GM12878 (cell line): Measurements from ENCODE around the gene SEC61A1. TPM values are rescaled to one million over a fixed set of nuclear protein-coding genes. Genes with fewer than 3 reads are reported as not detected.

Source experiments
- ATAC-seq: fragments of 200-7000 bp; cut with Tn5 transposase; 3 replicates; pipeline ENCODE4 v1.9.1; 2020; ENCODE audit warnings: mild to moderate bottlenecking, moderate library complexity
- BruUV-seq: library from RNA; stranded (reverse); fragments of 400-500 nt; replicated peaks from 2 replicates; lab custom pipeline; 2021; lab: Mats Ljungman, UMichigan
- CTCF ChIA-PET: fragments of 300-600 bp; sonication (Branson Sonifier 250); formaldehyde crosslinking; extraction: SDS; loops from one replicate; lab custom pipeline; 2021; ENCODE audit warnings: inconsistent platforms; lab: Yijun Ruan, JAX
- POLR2A ChIA-PET: fragments of 350-600 bp; formaldehyde crosslinking; extraction: SDS; loops from one replicate; lab custom pipeline; 2021; ENCODE audit warnings: inconsistent platforms; lab: Charles Lee
- RAD21 ChIA-PET: fragments of 300-600 bp; sonication (Branson Sonifier 250); formaldehyde crosslinking; loops from one replicate; lab custom pipeline; 2023; ENCODE audit warnings: antibody characterized with exemption; ENCODE audit not compliant: unreplicated experiment; lab: Charles Lee
- SMC1A ChIA-PET: fragments of 300-600 bp; sonication (Branson Sonifier 250); formaldehyde crosslinking; loops from one replicate; lab custom pipeline; 2023; ENCODE audit not compliant: unreplicated experiment, uncharacterized antibody; lab: Charles Lee
- DNase-seq: peaks from one replicate; pipeline ENCODE4 v3.0.0-alpha.2; 2011; ENCODE audit warnings: low read depth, low spot score
- FAIRE-seq: peaks from 3 replicates; lab custom pipeline; 2011; peaks lifted over from hg19 to GRCh38; lab: Jason Lieb, UNC
- H2AFZ ChIP-seq: 2 replicates; pipeline ENCODE4 v1.6.0; 2011; ENCODE audit warnings: low read depth, low read length, control low read depth; ENCODE audit not compliant: control insufficient read depth
- H3K27ac ChIP-seq: 2 replicates; pipeline ENCODE4 v1.5.1; 2011; ENCODE audit warnings: control low read depth; ENCODE audit not compliant: control insufficient read depth, insufficient read depth
- H3K27me3 ChIP-seq, 2 experiments: replicated peaks in 1 of 2; 2 replicates each; pipeline versions ENCODE4 v1.6.0 to v1.6.1; 2011; ENCODE audit warnings: low read length in 1 of 2; ENCODE audit not compliant: control insufficient read depth in 2 of 2, insufficient read depth in 2 of 2
- H3K36me3 ChIP-seq, 2 experiments: 2 replicates each; pipeline ENCODE4 v1.5.1; 2011; ENCODE audit warnings: low read length in 1 of 2; ENCODE audit not compliant: control insufficient read depth in 2 of 2, insufficient read depth in 2 of 2
- H3K4me1 ChIP-seq: 2 replicates; pipeline ENCODE4 v1.6.1; 2011; ENCODE audit warnings: mild to moderate bottlenecking, low read length, moderate library complexity, mixed read lengths; ENCODE audit not compliant: control insufficient read depth, insufficient read depth
- H3K4me2 ChIP-seq: 2 replicates; pipeline ENCODE4 v1.6.0; 2011; ENCODE audit warnings: control low read depth; ENCODE audit not compliant: control insufficient read depth, insufficient read depth
- H3K4me3 ChIP-seq: fragments of 200-600 bp; sonication (generic); 2 replicates; pipeline ENCODE4 v1.5.1; 2016
- H3K79me2 ChIP-seq: 2 replicates; pipeline ENCODE4 v1.6.0; 2011; ENCODE audit warnings: low read length; ENCODE audit not compliant: control insufficient read depth, insufficient read depth
- H3K9ac ChIP-seq: 2 replicates; pipeline ENCODE4 v1.8.0; 2011; ENCODE audit warnings: low read length, control low read depth, mixed read lengths; ENCODE audit not compliant: control insufficient read depth, insufficient read depth
- H3K9me3 ChIP-seq: replicated peaks from 3 replicates; pipeline ENCODE4 v1.5.1; 2011; ENCODE audit warnings: mild to moderate bottlenecking, low read length; ENCODE audit not compliant: control insufficient read depth, insufficient read depth
- H4K20me1 ChIP-seq: 2 replicates; pipeline ENCODE4 v1.6.0; 2011; ENCODE audit not compliant: control insufficient read depth, insufficient read depth
- BRCA1 ChIP-seq: IDR thresholded peaks from 2 replicates; pipeline ENCODE4 v1.6.1; 2011; ENCODE audit warnings: low read depth, low read length, improper control_type of control experiment
- ELK1 ChIP-seq: IDR thresholded peaks from 2 replicates; pipeline ENCODE4 v1.6.1; 2012; ENCODE audit warnings: low read depth, low read length, improper control_type of control experiment
- EP300 ChIP-seq, 2 experiments: fragments of 150-350 bp in 1 of 2; IDR thresholded peaks; 2 replicates each; pipeline ENCODE4 v1.6.1; 2011 to 2012; ENCODE audit warnings: low read depth in 2 of 2, low read length in 2 of 2, borderline replicate concordance in 1 of 2, improper control_type of control experiment in 1 of 2, inconsistent platforms in 1 of 2; ENCODE audit not compliant: control insufficient read depth in 1 of 2
- JUNB ChIP-seq: IDR thresholded peaks from 2 replicates; pipeline ENCODE4 v1.6.1; 2016; ENCODE audit warnings: antibody characterized with exemption, mild to moderate bottlenecking
- KDM1A ChIP-seq: fragments of 200-600 bp; sonication (generic); IDR thresholded peaks from 2 replicates; pipeline ENCODE4 v1.6.1; 2016; ENCODE audit warnings: borderline replicate concordance
- NFYB ChIP-seq: IDR thresholded peaks from 2 replicates; pipeline ENCODE4 v1.6.1; 2011; ENCODE audit warnings: low read depth, mild to moderate bottlenecking, low read length, improper control_type of control experiment, moderate library complexity; ENCODE audit not compliant: insufficient read depth
- POLR2AphosphoS5 ChIP-seq: IDR thresholded peaks from 2 replicates; pipeline ENCODE4 v1.6.1; 2011; ENCODE audit warnings: mild to moderate bottlenecking, low read length, inconsistent platforms
- RAD21 ChIP-seq: IDR thresholded peaks from 2 replicates; pipeline ENCODE4 v1.6.1; 2011; ENCODE audit warnings: mild to moderate bottlenecking, low read depth, low read length, moderate library complexity; ENCODE audit not compliant: insufficient read depth
- RCOR1 ChIP-seq: conservative IDR thresholded peaks from 2 replicates; pipeline ENCODE4 v1.6.1; 2012; ENCODE audit warnings: low read depth, low read length, improper control_type of control experiment
- RELA ChIP-seq: fragments of 450-650 bp; IDR thresholded peaks from 2 replicates; pipeline ENCODE4 v1.8.0; 2014; ENCODE audit warnings: borderline replicate concordance; ENCODE audit not compliant: partially characterized antibody
- RELB ChIP-seq: fragments of 450-650 bp; IDR thresholded peaks from 2 replicates; pipeline ENCODE4 v1.6.1; 2017; ENCODE audit warnings: low read depth, mild to moderate bottlenecking, moderate library complexity
- SIN3A ChIP-seq: IDR thresholded peaks from 2 replicates; pipeline ENCODE4 v1.6.1; 2012; ENCODE audit warnings: low read depth, low read length, improper control_type of control experiment
- STAT1 ChIP-seq: fragments of 450-650 bp; conservative IDR thresholded peaks from 2 replicates; pipeline ENCODE4 v1.6.1; 2014; ENCODE audit warnings: antibody characterized with exemption, mild to moderate bottlenecking
- TBL1XR1 ChIP-seq: IDR thresholded peaks from 2 replicates; pipeline ENCODE4 v1.6.1; 2012; ENCODE audit warnings: low read depth, low read length, improper control_type of control experiment
- ZBTB33 ChIP-seq: fragments of 450-650 bp; IDR thresholded peaks from 2 replicates; pipeline ENCODE4 v1.6.1; 2017; ENCODE audit warnings: mild to moderate bottlenecking
- WGBS: methylation state at CpG from one replicate; pipeline ENCODE4 v1.1.6; 2016; ENCODE audit warnings: low lambda C conversion rate; ENCODE audit not compliant: insufficient replicate concordance, insufficient coverage; ENCODE audit errors: missing lambda C conversion rate; 5-methylcytosine and 5-hydroxymethylcytosine counted together
- in situ Hi-C: fragments of 300-500 bp; cut with MboI; formaldehyde crosslinking; loops from 9 replicates; pipeline ENCODE4 v1.14.3; 2018; ENCODE audit warnings: mixed read lengths
- intact Hi-C: fragments of 100-400 bp; cut with micrococcal nuclease; formaldehyde crosslinking; loops from one replicate; pipeline ENCODE4 v1.14.2; 2022; ENCODE audit not compliant: unreplicated experiment
- polyA plus RNA-seq, 11 experiments: library from polyadenylated mRNA; depleted of rRNA in 4 of 11; unstranded in 6 of 11; stranded (reverse) in 5 of 11; fragments of >200 nt; fragmentation: Nextera tagmentation in 4 of 11; fragmentation: Illumina TruSeq in 1 of 11; extraction: Ambion mirVana in 4 of 11; extraction: Trizol in 1 of 11; gene quantifications; 1 replicate in 1 of 11; 2 replicates in 10 of 11; pipeline versions ENCODE4 v1.2.1 to v1.2.3, GENCODE V29; 2011 to 2016; ENCODE audit warnings: inconsistent platforms in 2 of 11, missing spikeins in 2 of 11, low read depth in 1 of 11
- total RNA-seq, 4 experiments: library from RNA; depleted of rRNA in 3 of 4; stranded (reverse); fragments of >200 nt in 3 of 4; fragmentation: Illumina TruSeq in 1 of 4; extraction: Trizol in 1 of 4; gene quantifications; 2 replicates each; pipeline versions ENCODE4 v1.2.1 to v1.2.3, GENCODE V29; 2013 to 2021
- TF ChIP-seq, protein P1 (sequence below): IDR thresholded peaks from 2 replicates; pipeline ENCODE4 v1.6.1; 2011; ENCODE audit warnings: low read depth, mild to moderate bottlenecking, low read length, moderate library complexity, borderline replicate concordance; ENCODE audit errors: extremely low read depth

Gene SEC61A1
- total and polyA plus RNA-seq, 10 of the 15 experiments (the other 5 are each of a cell fraction or from before 2014, with no cell fraction given), result 5.2 to 265 (median 142) TPM

DNA sequence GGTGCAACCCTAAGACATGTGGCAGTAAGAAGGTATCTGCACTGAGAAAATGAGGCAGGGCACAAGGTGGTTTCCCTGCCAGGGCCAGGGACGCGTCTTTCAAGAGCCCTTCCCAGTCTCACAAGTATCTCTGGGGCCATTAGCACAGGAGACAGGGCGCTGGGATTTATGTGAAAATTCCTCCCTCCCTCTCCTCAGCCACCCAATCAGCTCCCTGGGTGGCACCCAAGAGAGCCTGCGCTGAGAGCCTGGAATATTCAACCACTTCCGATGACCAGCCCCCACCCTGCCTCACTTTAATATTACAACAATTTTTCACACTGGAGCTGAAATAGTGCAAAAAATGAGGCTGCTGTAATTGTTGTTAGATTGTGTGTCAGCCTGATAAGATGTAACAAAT is 26.1 kb downstream of the SEC61A1 start (continued):
- TF ChIP-seq RAD21 (no peak), RELB (no peak)

DNA sequence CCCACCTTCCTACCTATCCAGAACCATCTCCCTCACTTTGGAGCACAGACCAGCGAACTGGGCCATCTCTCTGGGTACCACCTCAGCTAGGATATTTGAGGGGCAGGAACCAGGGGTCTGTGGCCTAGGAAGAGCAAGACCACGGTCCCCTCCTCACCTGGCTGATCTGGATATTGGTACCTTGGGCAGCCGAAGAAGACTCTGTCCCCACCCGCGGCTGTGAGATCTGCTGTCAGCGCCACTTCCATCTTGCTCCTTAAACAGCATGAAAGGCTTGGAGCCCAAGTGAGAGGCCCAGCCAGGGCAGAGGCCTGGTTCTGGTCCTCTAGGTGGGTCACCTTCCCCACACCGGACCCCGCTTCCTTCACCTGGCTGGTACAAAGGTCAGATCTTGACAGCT is 26.6 kb downstream of the SEC61A1 start:
- Histone ChIP-seq H3K79me2 (no peaks in the 10 kb centered on the region), H2AFZ (no peak overlapping the region), H3K9me3 (no peaks in the 10 kb centered on the region), H3K36me3 (peaks cover 3 to 14% of the 10 kb centered on the region in 2 experiments; a peak in 3 of 4 replicates), H3K9ac (no peak overlapping the region), H3K27ac (no peak overlapping the region), H4K20me1 (no peaks in the 10 kb centered on the region), H3K4me2 (no peak overlapping the region), H3K4me1 (peaks cover 4% of the 10 kb centered on the region), H3K27me3 (no peaks in the 10 kb centered on the region), H3K4me3 (no peak overlapping the region)
- FAIRE-seq, result no peak
- 94% methylated on average over 8 of the region's 8 CpGs for WGBS
- SMC1A ChIA-PET, result no interaction called here
- POLR2A ChIA-PET, result no interaction called here
- intact Hi-C loops (no loop called here), in situ Hi-C loops (loop anchor here (25.0 kb wide), 1 partner anchor 533 kb away; no protein-coding TSS in a partner anchor)
- CTCF ChIA-PET, result no interaction called here
- no peak for TF ChIP-seq BRCA1
- no peak for TF ChIP-seq NFYB
- TF ChIP-seq STAT1, result no peak
- TF ChIP-seq RELA, result no peak
- no peak for TF ChIP-seq RCOR1
- no peak for TF ChIP-seq JUNB
- TF ChIP-seq ELK1, result no peak
- no peak for TF ChIP-seq SIN3A
- TF ChIP-seq KDM1A, result no peak
- TF ChIP-seq, protein P1, sequence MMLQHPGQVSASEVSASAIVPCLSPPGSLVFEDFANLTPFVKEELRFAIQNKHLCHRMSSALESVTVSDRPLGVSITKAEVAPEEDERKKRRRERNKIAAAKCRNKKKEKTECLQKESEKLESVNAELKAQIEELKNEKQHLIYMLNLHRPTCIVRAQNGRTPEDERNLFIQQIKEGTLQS, result no peak
- TF ChIP-seq TBL1XR1, result no peak
- no peak for TF ChIP-seq POLR2AphosphoS5
- no peak for TF ChIP-seq ZBTB33
- TF ChIP-seq EP300 (IDR thresholded peaks at IDR 0.05; ENCODE audit: borderline replicate concordance in 1 of 2, control insufficient read depth in 1 of 2, low read depth in 2 of 2, low read length in 2 of 2), result no peak
- RAD21 ChIA-PET, result no interaction called here
- no peak for DNase-seq
- BruUV-seq, result no TSS peak
- no peak for ATAC-seq
